SK-N-SH (cell line): ENCODE measurements around the gene PJA2. TPM values are rescaled to one million over a fixed set of nuclear protein-coding genes. Genes with fewer than 3 reads are reported as not detected.

Experiments
- CTCF ChIA-PET: fragments of 300-600, 350-600 bp; formaldehyde crosslinking; extraction: SDS; loops from one replicate; lab custom pipeline; 2021; lab: Yijun Ruan, JAX
- POLR2A ChIA-PET: fragments of 350-600 bp; sonication (Branson Sonifier 250); formaldehyde crosslinking; extraction: SDS; loops from one replicate; lab custom pipeline; 2020; ENCODE audit warnings: antibody characterized with exemption, inconsistent platforms; lab: Yijun Ruan, JAX
- DNase-seq: peaks from one replicate; pipeline ENCODE4 v3.0.0; 2012
- H2AFZ ChIP-seq: fragments of 200-600 bp; sonication (generic); 2 replicates; pipeline ENCODE4 v1.8.1; 2016; ENCODE audit warnings: antibody characterized with exemption, mild to moderate bottlenecking, low read depth
- H3F3A ChIP-seq: fragments of 200-600 bp; sonication (generic); replicated peaks from 2 replicates; pipeline ENCODE3; 2016; ENCODE audit warnings: antibody characterized with exemption, mild to moderate bottlenecking; ENCODE audit not compliant: insufficient read depth
- H3K27ac ChIP-seq, 2 experiments: fragments of 200-500 bp in 1 of 2; fragments of 200-600 bp in 1 of 2; sonication (Bioruptor generic) in 1 of 2; sonication (generic), shearing (Covaris generic) in 1 of 2; 2 replicates each; pipeline versions ENCODE4 v1.5.1 to v1.6.1; 2014 to 2016; ENCODE audit warnings: low read depth in 2 of 2, inconsistent platforms in 1 of 2, low read length in 1 of 2, mild to moderate bottlenecking in 1 of 2, mixed read lengths in 1 of 2
- H3K27me3 ChIP-seq: fragments of 200-600 bp; sonication (generic), shearing (Covaris generic); 2 replicates; pipeline ENCODE4 v1.6.1; 2016; ENCODE audit warnings: mixed run types; ENCODE audit not compliant: insufficient read depth
- H3K36me3 ChIP-seq, 2 experiments: fragments of 200-500 bp in 1 of 2; fragments of 200-600 bp in 1 of 2; sonication (Bioruptor generic) in 1 of 2; sonication (generic) in 1 of 2; replicated peaks in 1 of 2; 2 replicates each; pipeline versions ENCODE3 to v1.5.1; 2014 to 2016; ENCODE audit warnings: low read length in 1 of 2, mild to moderate bottlenecking in 1 of 2; ENCODE audit not compliant: insufficient read depth in 2 of 2, control insufficient read depth in 1 of 2
- H3K4me1 ChIP-seq, 2 experiments: fragments of 200-500 bp in 1 of 2; fragments of 200-600 bp in 1 of 2; sonication (Bioruptor generic) in 1 of 2; sonication (generic), shearing (Covaris generic) in 1 of 2; 2 replicates each; pipeline versions ENCODE4 v1.5.1 to v1.6.1; 2014 to 2016; ENCODE audit warnings: low read depth in 1 of 2, low read length in 1 of 2, mixed run types in 1 of 2; ENCODE audit not compliant: insufficient read depth in 2 of 2, control insufficient read depth in 1 of 2
- H3K4me2 ChIP-seq: fragments of 200-600 bp; sonication (generic), shearing (Covaris generic); 2 replicates; pipeline ENCODE4 v1.6.1; 2017; ENCODE audit warnings: mixed run types
- H3K4me3 ChIP-seq, 2 experiments: fragments of 200-500 bp in 1 of 2; fragments of 200-600 bp in 1 of 2; sonication (Bioruptor generic) in 1 of 2; sonication (generic), shearing (Covaris generic) in 1 of 2; 2 replicates each; pipeline versions ENCODE4 v1.5.1 to v1.8.1; 2014 to 2016; ENCODE audit warnings: low read depth in 2 of 2, inconsistent platforms in 1 of 2, low read length in 1 of 2, mild to moderate bottlenecking in 1 of 2, mixed read lengths in 1 of 2, moderate library complexity in 1 of 2
- H3K79me2 ChIP-seq: fragments of 200-600 bp; sonication (generic); 2 replicates; pipeline ENCODE4 v1.8.1; 2017; ENCODE audit warnings: mild to moderate bottlenecking; ENCODE audit not compliant: insufficient read depth
- H3K9ac ChIP-seq: fragments of 200-600 bp; sonication (generic); 2 replicates; pipeline ENCODE4 v1.6.1; 2017; ENCODE audit warnings: mixed run types
- H3K9me2 ChIP-seq: fragments of 200-600 bp; sonication (generic); 2 replicates; pipeline ENCODE4 v1.6.1; 2017; ENCODE audit warnings: mixed run types
- H3K9me3 ChIP-seq: fragments of 200-600 bp; sonication (generic); 2 replicates; pipeline ENCODE4 v1.6.1; 2017; ENCODE audit warnings: mixed run types, mild to moderate bottlenecking, moderate library complexity
- H4K20me1 ChIP-seq: fragments of 200-600 bp; sonication (generic); 2 replicates; pipeline ENCODE4 v1.6.1; 2017; ENCODE audit warnings: mild to moderate bottlenecking, mixed run types; ENCODE audit not compliant: insufficient read depth
- CHD2 ChIP-seq: fragments of 150-350 bp; IDR thresholded peaks from 2 replicates; pipeline ENCODE4 v1.6.1; 2018; ENCODE audit warnings: low read length; ENCODE audit not compliant: partially characterized antibody
- ELF1 ChIP-seq: IDR thresholded peaks from 2 replicates; pipeline ENCODE4 v1.4.0; 2012
- EP300 ChIP-seq, 2 experiments: IDR thresholded peaks; 2 replicates each; pipeline versions ENCODE4 v1.4.0 to v1.6.1; 2012; ENCODE audit warnings: borderline replicate concordance in 1 of 2, low read depth in 1 of 2, low read length in 1 of 2
- FOXM1 ChIP-seq: IDR thresholded peaks from 2 replicates; pipeline ENCODE4 v1.4.0; 2012; ENCODE audit warnings: low read depth, mild to moderate bottlenecking
- GABPA ChIP-seq: IDR thresholded peaks from 2 replicates; pipeline ENCODE4 v1.4.0; 2012; ENCODE audit warnings: low read depth, mild to moderate bottlenecking
- JUND ChIP-seq: IDR thresholded peaks from 2 replicates; pipeline ENCODE4 v1.4.0; 2012
- MEF2A ChIP-seq: IDR thresholded peaks from 2 replicates; pipeline ENCODE4 v1.4.0; 2012; ENCODE audit warnings: low read depth, borderline replicate concordance
- PBX3 ChIP-seq: IDR thresholded peaks from 2 replicates; pipeline ENCODE4; 2012
- REST ChIP-seq: IDR thresholded peaks from 2 replicates; pipeline ENCODE4 v1.6.1; 2012; ENCODE audit warnings: mild to moderate bottlenecking, low read depth, low read length, moderate library complexity
- SIN3A ChIP-seq: IDR thresholded peaks from 2 replicates; pipeline ENCODE4 v1.6.1; 2012; ENCODE audit warnings: low read depth, mild to moderate bottlenecking, low read length, moderate library complexity, borderline replicate concordance
- SMC3 ChIP-seq: IDR thresholded peaks from 2 replicates; pipeline ENCODE4 v1.6.1; 2012; ENCODE audit warnings: low read depth, low read length, improper control_type of control experiment
- TEAD4 ChIP-seq: IDR thresholded peaks from 2 replicates; pipeline ENCODE4 v1.4.0; 2012; ENCODE audit warnings: mild to moderate bottlenecking, borderline replicate concordance; ENCODE audit not compliant: insufficient read depth
- USF1 ChIP-seq: IDR thresholded peaks from 2 replicates; pipeline ENCODE4 v1.4.0; 2012; ENCODE audit warnings: low read depth, borderline replicate concordance
- WGBS: methylation state at CpG from one replicate; pipeline ENCODE4 v1.1.6; 2017; ENCODE audit warnings: low lambda C conversion rate; 5-methylcytosine and 5-hydroxymethylcytosine counted together
- polyA plus RNA-seq, 3 experiments: library from polyadenylated mRNA; depleted of rRNA; stranded (reverse); fragments of >200 nt; gene quantifications; 2 replicates each; pipeline ENCODE4 v1.2.3, GENCODE V29; 2012
- TF ChIP-seq, protein P1 (sequence below): IDR thresholded peaks from 2 replicates; pipeline ENCODE4 v1.4.0; 2012; ENCODE audit warnings: low read depth, borderline replicate concordance
- TF ChIP-seq, protein P2 (sequence below): fragments of 150-350 bp; IDR thresholded peaks from 2 replicates; pipeline ENCODE4 v1.6.1; 2016; ENCODE audit warnings: mild to moderate bottlenecking, low read depth, low read length

Gene PJA2
- polyA plus RNA-seq, 1 of the 3 experiments (the other 2 are of a cell fraction), result 30.7 TPM

DNA sequence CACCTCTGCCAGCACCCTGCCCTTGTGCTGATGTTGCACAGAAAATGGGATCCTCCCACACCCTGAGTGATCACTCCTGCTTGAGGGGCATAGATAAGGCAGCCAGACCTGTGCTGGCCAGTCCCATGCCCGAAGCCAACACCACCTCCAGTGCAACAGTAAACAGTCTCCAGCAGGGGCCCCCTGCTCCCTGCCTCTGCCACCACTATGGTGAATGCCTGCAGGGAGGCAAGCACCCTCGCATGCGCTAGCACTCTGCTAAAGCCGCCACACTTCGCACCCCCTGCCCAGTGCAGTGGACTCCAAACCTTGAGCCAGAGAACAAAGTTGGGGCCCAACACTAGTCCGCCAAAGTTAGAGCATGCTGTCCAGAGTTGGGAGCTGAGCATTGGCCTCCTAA lies 118.7 kb downstream of the PJA2 start:
- Histone ChIP-seq H3F3A (no peaks in the 10 kb centered on the region), H3K9me3 (no peaks in the 10 kb centered on the region), H4K20me1 (no peaks in the 10 kb centered on the region), H3K27me3 (no peaks in the 10 kb centered on the region), H3K36me3 (no peaks in the 10 kb centered on the region), H2AFZ (no peak overlapping the region), H3K79me2 (no peaks in the 10 kb centered on the region), H3K9me2 (no peaks in the 10 kb centered on the region), H3K9ac (no peak overlapping the region), H3K4me3 (no peak overlapping the region), H3K4me1 (no peaks in the 10 kb centered on the region), H3K27ac (no peak overlapping the region), H3K4me2 (no peak overlapping the region)
- ChIA-PET CTCF (no interaction called here), POLR2A (no interaction called here)
- no peak for TF ChIP-seq FOXM1
- TF ChIP-seq USF1, result no peak
- no peak for TF ChIP-seq SMC3
- TF ChIP-seq, protein P1, sequence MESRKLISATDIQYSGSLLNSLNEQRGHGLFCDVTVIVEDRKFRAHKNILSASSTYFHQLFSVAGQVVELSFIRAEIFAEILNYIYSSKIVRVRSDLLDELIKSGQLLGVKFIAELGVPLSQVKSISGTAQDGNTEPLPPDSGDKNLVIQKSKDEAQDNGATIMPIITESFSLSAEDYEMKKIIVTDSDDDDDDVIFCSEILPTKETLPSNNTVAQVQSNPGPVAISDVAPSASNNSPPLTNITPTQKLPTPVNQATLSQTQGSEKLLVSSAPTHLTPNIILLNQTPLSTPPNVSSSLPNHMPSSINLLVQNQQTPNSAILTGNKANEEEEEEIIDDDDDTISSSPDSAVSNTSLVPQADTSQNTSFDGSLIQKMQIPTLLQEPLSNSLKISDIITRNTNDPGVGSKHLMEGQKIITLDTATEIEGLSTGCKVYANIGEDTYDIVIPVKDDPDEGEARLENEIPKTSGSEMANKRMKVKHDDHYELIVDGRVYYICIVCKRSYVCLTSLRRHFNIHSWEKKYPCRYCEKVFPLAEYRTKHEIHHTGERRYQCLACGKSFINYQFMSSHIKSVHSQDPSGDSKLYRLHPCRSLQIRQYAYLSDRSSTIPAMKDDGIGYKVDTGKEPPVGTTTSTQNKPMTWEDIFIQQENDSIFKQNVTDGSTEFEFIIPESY, result no peak
- no peak for TF ChIP-seq TEAD4
- no peak for TF ChIP-seq JUND
- no peak for TF ChIP-seq EP300 (IDR thresholded peaks at IDR 0.05; ENCODE audit: borderline replicate concordance in 1 of 2, low read depth in 1 of 2, low read length in 1 of 2)
- TF ChIP-seq MEF2A, result no peak
- no peak for TF ChIP-seq SIN3A
- TF ChIP-seq, protein P2, sequence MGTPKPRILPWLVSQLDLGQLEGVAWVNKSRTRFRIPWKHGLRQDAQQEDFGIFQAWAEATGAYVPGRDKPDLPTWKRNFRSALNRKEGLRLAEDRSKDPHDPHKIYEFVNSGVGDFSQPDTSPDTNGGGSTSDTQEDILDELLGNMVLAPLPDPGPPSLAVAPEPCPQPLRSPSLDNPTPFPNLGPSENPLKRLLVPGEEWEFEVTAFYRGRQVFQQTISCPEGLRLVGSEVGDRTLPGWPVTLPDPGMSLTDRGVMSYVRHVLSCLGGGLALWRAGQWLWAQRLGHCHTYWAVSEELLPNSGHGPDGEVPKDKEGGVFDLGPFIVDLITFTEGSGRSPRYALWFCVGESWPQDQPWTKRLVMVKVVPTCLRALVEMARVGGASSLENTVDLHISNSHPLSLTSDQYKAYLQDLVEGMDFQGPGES, result no peak
- TF ChIP-seq GABPA, result no peak
- TF ChIP-seq PBX3, result no peak
- TF ChIP-seq CHD2, result no peak
- no peak for TF ChIP-seq REST
- TF ChIP-seq ELF1, result no peak
- no CpG with 5 or more reads among the region's 6 CpGs for WGBS
- no peak for DNase-seq
